Stimulated activated CD4-positive, alpha-beta T cell treated with anti-CD3 and anti-CD28 coated beads, Interleukin-15, amount 100 ng/mL, for 48 hours (primary cell): ENCODE measurements around the gene RGS7.

Source experiments
- DNase-seq, 2 donors: peaks; one replicate each; pipeline ENCODE4 v3.0.0-alpha.2; 2020; ENCODE audit warnings: low read depth in 2 of 2

RGS7 gene

DNA sequence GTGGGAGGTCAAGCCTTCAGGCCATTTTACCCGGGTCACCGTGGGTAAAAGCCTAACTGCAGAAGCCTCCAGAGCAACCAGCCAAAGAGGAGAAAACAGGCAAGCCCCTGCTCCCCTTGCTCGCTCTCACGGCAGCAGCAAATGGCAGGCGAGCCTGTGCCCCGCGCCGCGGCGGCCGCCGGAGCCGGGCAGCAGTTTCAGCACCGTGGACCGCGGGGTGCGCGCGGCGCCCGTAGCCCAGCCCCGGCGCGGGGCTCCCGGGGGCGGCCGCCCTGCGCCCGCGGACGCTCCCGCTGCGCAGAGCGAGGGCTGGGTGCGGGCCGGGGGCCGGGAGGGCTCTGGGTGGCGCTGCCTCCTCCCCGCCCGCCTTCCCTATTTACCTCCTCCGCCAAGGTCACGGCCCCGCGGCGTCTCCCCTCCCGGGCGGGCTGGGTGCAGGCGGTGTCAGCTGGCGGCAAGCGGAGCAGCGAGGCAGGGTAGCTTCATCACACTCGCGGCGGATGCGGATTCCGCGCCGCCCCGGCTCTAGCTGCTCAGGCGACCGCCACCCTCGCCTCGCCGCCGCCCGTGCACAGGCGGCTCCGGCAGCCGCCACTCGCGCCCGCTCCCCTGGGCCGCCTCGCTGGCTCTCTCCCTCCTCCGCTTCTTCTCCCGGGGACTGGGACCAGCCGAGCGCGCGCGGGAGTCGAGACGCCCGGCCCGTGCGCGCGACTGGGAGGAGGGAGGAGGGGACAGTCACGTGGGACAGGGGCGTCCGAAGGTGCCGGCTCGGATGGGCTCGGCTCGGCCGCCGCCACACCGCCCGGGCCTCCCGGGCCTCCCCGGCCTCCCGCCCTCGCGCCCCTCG, at the start of gene RGS7:
TSS of gene RGS7 (minus strand) at position 687 of the 847 bp plus-strand sequence.
- DNase-seq: no peak

DNA sequence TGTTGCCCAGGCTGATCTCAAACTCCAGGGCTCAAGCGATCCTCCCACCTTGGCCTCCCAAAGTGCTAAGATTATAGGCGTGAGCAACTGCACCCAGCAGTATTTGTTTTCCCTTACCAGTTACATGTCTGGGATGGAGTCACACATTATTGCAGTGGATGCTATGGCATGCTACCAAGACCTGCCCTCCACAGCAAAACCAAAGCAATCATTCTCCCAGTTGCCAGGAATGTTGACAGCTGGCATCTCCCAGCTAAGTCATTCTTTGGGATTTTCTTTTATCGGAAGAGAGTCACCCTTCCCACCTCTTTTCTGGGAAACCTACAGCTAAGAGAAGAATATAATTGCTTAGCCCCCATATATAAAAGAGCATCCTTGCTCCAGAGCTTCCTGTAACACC, 49.4 kb upstream of the RGS7 start:
- no peak for DNase-seq

DNA sequence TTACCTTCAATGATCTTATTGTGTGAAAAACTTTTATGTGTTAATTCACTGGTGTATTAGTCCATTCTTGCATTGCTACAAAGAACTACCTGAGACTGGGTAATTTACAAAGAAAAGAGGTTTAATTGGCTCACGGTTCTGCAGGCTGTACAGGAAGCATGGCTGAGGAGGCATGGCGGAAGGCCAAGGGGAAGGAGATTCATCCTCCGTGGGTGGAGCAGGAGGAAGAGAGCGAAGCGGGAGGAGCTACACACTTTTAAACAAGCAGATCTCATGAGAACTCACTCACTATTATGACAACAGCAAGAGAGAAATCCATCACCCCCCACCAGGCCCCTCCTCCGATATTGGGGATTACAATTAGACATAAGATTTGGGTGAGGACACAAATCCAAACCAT, 44.2 kb upstream of the RGS7 start:
- DNase-seq: no peak

DNA sequence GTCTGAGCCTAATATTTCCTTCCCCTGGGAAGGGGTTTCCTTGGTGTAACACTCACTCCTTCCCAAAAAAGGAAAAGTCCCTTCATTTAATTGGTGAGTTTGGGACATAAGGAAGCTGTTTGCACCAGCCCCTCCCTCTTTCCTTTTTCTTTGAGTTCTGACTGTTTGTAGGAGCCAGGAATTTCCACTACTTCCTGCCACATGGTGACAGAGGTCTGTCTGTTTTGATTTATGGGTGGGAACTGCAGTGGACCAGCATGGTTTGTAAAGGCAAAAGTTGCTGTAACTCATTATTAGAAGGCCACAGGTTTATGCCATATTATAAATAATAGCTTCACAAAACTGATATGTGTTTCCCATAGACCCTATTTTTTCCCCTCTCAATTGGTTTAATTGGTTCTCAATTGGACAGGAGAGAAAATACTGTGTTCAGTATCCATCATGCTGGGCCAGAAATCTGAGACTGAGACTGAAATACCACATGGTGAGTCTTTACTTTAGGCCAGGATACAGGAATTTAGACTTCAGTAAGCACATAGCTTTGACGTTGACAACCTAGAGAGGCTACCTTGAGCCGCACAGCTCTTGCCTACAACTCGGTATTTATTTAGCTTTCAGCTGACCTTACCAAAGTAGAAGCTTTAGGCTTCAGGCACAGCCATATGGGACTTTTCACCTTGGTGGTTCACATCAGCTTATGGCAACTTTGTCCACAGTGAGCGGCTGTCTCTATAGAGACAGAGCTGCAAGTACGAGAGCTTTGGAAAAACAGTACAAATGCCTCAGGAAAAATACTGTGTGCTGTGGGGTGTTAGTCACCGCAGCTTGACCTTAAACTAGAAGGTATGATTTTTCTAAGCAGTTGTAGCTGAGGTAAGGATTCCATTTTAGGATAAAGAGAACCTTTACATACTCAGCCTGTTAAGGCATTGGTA, 40.0 kb upstream of the RGS7 start:
- DNase-seq: no peak

DNA sequence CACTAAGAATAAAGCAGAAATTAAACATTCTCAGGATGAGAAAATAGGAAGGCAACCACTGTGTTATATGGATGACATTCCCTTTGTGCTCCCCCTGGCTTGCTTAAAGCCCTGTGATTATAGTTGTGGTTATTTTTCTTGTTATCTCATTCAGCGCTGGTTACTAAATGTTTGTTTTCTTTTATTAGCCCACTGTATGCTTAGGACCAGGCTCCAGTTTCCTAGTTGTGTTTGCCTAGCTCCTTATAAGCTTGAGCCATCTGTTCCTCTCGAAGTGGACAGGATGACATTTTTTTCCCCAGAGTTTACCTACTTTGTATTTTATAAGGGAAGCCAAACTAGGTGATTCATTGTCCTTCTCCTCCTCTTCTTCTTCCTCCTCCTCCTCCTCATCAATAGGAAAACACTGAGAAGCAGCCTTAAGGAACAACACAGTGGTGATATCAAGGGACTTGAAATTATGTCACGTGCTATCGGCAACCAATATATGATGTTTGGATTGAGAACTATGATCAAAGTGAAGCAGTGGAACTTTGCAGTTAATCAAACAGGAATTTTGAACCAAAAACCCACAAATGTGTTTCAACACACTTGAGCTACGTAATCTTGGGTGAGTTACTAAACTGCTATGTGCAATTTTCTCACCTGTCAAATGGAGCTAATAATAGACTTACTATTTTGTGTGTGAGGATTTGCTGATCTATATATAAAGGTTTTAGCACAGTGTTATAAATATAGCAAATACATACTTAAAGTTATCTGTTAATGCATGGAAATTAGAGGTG, 35.1 kb upstream of the RGS7 start:
- no peak for DNase-seq

DNA sequence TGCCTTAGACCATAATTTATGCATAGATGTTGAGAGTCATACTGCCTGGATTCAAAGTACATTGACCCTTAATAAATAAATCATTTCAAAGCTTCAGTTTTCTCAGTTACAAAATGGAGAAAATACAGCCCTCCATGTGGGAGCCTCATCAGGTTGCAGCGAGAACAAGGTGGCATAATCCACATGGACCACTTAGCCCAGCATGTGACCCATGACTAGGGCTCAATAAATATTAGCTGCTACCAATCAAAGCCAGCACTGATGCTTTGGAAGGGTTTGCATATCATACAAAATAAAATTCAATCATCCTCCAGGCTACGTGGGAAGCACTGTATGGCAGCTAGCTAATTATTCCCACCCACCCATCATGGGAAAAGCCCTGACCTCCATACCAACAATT, 33.5 kb upstream of the RGS7 start:
- DNase-seq: no peak

DNA sequence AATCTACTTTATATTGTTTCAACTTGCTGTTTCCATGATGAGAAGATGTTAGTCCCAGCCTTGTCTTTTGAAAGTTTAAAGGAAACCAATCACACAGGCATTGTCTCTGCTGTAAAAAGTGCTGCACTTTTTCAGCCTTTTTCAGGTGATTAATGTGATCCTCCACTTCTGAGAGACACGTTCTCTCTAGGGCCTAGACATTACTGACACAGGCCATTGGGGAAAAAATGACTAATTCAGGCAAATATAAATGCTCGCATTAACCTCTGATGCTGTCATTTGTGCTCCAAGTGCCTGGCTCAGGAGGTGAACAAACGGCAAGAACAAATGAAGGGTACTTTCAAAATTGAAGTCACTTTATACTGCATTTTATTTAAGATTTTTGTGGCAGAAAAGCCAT, 32.4 kb upstream of the RGS7 start:
- DNase-seq: no peak

DNA sequence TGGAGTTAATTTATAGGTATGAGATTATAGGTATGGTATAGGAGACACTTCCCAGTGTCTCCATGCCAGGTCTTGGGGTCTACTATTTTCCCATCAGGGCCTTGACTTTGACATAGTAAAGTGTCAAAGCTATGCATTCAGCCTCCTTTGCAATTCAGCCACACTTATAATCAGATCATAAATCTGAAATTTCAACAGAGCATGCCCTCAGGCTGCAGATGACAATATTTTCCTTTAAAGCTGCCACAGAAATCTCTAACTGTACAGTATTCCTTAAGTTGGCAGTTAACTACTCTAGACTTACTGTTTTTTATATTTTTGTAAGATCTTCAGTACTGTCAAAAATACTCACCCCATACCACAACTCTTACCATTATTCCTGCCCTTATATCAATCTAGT, 30.2 kb upstream of the RGS7 start:
- no peak for DNase-seq

DNA sequence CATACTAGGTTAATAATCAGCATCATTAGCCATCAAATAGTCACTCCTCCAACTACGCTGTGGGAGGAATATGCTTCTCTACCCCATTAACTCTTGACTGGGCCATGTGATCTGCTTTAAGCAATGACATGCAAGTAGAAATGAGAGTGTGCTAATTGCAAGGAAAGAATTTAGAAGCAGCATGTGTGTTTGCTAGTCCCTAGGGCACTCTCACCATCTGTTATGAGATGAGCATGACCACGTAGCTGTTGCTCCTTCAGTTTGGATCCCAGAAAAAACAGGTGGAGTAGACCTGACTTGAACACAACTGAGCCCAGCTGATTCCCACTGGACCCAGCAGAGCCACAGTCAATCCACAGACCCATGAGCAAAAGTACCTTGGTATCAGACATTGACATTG, 19.7 kb upstream of the RGS7 start:
- no peak for DNase-seq

DNA sequence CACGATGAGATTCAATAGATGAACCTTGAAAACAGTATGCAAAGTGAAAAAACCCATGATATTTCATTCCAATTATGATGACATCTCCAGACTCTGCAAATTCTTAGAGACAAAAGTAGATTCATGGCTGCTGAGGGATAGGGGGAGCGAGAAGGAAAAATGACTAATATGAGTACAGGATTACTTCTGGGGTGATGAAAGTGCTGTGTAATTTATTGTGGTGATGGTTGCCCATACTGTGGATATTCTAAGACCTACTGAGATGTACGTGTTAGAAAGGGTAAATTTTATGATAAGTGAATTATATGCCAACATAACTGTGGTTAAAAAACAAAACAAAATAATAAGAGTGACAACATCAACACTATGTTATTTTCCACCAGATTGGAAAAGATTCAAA, 18.9 kb upstream of the RGS7 start:
- no peak for DNase-seq

DNA sequence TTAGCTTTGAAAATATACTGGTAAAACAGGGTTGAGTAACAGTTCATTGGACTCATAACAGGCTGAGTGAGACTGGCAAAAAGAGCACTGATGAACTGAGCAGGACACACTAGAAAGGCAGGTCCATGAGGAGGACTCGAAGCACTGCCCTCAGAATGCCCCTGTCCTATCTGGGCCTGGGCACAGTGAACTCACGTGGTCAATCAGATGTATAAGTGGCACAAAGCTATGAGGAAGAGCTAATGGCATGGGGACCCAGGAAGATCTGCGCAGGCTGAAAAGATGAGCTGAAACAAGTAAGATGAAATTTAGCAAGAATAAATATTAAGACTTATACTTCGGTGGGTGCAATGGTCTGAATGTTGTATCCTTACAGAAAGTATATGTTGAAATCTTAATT, 9.2 kb upstream of the RGS7 start:
- no peak for DNase-seq

DNA sequence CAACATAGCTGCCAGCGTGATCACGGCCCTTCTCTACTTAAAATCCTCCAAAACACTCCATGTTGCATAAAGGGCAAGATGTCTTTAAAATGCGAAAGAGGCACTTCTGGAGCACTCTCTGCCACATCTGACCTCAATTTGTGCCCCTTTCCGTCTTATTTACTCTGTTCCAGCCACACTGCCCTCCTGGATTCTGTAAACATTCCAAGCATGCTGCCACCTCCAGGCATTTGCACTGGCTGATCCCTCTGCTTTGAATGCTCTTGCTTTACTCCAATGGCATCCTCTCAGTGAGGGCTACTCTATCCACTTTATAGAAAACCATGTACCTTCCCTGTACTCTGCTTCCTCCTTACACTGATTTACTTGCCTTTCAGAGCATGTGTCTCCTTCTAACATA, 5.3 kb upstream of the RGS7 start:
- DNase-seq: no peak

DNA sequence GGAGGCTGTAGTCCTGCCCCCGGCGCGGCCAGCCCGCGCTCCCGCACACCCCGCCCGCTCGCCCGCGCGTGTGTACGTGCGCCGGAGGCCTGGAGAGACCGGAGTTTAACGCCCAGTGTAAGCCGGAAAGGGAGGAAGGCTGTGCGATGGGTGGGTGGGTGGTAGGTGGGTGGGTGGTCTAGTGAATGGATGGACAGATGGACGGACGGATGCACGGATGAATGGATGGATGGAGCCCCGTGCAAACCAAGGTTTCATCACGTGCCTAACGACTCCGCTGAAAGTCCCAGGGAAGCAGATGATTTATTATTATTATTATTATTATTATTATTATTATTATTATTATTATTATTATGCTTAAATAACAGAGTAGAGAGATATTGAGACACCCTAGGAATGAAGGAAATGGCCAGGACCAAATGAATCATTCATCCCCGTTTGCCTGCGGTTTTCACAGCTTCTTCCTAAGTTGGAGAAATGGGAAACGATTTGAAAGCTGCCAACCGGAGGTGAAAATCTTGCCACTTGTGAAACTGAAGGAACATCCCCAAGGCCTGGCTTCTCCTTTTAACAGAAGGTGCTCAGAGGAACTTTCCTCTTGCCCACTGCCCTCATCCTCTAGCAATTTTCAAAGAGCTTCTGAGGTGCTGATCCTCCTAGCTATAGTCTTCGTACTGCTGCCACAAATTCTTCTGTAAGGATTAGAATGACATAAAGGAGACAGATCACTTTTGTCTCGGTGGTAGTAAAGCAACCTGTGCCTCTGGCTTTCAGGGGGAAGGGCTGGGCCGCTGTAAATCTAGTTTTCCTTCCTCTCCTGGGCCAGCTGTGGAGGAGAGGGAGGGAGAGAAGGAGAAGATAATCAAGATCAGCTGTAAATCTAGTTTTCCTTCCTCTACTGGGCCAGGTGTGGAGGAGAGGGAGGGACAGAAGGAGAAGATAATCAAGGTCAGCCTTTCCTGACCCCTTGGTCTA, 648 bp upstream of the RGS7 start:
- no peak for DNase-seq

DNA sequence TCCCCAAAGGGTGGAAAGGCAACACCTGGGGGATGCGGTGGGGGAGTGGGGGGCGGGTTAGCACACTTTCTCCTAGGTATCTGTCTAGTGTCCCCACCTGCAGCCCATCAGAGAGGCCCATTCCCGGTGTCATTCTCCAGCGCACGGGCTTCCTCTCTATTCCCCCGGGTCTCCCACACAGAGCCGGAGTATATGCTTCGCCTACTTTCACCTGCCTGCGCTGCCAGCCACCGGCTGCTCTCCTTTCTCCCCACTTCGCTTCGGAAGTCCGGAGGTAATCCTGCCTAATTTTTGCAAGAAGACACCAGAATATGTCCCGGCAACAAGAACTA, 852 bp downstream of the RGS7 start:
- DNase-seq: no peak

DNA sequence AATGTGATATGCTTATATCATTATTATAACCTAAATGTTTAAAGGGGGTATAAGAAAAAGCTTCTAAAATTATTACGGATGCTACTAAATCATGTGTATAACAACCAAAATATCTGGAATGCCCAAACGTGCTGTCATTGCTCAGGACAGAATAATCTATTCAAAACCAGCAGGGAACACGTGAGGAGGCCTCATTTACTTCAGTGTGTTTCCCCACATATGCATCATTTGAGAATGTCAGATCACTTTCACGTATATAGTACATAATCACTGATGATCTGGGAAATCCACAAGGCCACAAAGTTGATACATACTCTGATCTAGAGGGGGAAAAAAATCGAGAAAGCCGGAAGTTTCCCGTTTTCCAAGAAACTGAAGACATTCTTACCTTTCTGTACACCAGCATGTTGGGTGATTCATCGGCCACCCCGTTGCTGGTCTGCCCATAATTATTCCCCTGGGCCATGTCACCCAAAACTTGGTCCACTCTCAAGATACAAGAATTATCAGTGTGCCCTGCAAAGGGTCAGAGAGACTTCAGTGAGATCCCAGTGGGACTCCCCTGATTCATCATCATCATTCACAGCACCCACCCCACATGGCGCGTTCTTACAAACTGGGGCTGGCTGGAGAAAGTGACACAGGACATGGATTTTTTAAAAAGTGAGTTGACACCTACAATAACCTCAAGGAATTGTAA, 1.5 kb downstream of the RGS7 start:
- no peak for DNase-seq

DNA sequence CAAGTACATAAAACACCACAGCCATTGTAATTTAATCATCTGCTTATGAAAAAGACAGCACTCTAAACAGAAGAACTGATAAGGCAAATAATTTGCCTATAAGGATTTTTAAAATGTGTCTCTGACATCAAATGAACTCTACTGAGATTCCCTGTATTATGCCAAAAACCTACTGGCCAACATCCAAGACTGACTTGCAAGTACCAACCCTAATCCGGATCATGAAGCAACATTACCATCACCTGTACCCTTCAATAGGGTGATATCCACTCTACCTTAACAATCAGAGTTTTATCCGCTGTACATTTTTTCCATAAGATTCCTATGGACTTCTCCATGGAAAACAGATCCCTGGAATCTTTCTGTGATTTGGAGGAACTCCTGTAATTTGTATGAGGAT, 4.6 kb downstream of the RGS7 start:
- no peak for DNase-seq

DNA sequence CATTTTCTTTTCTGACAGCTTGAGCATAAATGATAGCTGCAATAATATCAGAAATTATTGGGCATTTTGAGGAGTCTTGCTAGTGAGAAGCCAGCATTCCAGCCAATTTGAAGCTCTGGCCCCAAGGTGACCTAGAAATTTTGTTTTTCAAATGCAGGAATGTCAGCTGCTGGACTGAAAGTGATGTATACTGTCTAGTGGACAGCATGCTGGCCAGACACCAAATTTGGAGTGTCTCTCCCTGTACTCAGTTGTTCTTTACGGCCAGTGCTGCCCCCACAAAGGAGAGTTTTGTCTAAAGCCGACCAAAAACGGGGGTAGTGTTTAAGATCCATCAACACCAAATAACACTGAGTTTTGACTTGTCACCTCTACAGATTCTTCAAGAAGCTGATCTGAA, 5.2 kb downstream of the RGS7 start:
- no peak for DNase-seq

DNA sequence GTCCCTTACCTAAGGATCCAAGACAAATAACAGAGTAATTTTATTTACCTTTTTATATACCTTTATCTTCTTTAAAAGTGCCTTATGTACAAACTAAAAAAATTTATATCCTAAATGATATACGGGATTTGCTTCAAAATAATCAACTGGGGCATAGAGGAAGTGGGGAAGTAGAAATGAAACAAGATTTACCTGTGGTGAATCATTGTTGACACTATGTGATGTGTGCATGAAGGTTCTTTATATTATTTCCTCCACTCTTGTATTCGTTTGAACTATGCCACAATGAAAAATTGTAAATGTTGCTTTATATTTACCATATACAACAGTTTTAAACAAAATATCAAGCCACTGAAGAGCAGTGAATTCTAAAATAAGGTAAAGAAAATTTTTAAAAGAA, 13.0 kb downstream of the RGS7 start:
- no peak for DNase-seq

DNA sequence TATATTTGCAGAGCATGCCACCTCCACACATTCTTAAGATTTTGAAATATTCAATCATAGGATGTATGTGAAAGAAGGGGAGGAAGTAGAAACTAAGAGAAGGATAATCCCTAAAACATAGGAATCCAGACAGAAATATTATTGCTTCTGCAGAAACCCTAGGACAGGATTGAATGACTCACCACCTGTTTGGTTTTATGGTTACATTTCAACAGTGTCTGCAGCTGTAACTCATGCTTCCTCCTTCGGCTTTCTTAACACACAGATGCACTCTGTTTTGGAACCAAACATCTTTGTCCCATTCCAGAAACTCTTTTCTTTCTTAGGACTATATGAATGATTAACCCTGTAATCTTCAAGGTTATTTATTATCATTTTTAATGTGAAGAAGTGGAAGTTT, 20.7 kb downstream of the RGS7 start:
- no peak for DNase-seq

DNA sequence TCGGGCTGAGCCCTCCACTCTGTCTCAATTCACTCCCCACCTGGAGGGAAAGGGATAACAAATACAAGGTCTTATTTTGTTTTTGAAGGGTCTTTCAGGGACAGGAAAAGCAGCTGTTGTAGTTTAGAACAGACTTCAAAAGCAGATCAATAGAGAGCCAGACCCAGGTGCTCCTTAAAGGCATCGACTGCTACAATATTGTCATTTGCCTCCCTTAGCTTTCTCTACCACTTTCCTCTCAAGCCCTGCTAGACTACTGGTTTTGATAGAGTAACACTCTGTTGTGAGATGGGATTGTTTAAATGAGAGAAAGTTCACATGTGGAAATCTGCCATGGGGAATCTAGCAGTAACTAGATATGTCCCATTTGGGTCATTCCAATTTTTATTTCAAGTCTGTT, 24.0 kb downstream of the RGS7 start:
- no peak for DNase-seq

DNA sequence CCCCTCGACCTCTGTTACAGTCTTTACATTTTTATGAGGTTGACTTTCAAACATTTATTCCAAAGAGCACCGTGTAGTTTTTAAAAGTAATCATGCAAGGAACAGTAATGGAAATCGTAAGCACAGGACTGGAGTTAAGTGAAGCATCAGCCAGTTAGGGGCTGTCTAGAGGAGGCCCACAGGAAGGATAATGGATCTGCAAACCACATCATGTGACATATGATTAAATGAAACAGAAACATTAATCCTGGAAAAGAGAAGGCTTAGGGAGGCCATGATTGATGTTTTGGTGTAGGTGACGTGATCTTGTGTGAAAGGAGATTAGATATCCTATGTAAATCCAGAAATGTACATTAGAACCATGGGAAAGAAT, 25.0 kb downstream of the RGS7 start:
- no peak for DNase-seq
